ENCODE results near the gene SRGAP3. TPM values are rescaled to one million over a fixed set of nuclear protein-coding genes. Genes with fewer than 3 reads are reported as not detected.

SRGAP3 gene
- total and polyA plus RNA-seq, 2 donors (not counting 1 experiment from before 2014, with no cell fraction given) = 1.4 to 1.5 TPM

DNA sequence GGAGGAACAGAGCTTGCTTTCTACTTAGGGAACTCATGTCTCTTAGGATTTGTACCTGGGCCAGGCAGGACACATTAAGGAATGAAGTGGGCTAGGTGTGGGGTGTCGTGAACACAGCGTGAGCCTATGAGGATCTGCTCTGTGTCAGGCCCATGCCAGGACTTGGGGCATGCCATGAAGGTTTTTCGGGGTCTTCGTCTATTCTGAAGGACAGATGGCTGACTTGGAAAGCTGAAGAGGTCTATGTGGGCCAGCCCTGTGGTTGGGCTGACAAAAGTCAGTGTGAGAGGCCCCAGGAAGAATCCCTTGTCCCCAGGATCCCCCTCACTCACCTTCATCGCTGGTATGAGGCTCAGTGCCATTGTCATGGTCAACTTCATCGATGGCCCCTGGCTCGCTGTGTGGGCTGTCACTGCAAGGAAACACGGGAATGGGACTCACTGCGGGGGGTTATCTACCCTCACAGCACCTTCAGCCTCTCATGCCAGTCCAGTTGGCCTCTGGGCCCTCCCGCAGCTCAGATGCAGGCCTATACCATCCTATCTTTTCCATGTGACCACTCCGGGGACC is 239.4 kb downstream of the SRGAP3 start:
- no peak for ATAC-seq (ENCODE audit: low read depth)
- TF ChIP-seq, protein P1, sequence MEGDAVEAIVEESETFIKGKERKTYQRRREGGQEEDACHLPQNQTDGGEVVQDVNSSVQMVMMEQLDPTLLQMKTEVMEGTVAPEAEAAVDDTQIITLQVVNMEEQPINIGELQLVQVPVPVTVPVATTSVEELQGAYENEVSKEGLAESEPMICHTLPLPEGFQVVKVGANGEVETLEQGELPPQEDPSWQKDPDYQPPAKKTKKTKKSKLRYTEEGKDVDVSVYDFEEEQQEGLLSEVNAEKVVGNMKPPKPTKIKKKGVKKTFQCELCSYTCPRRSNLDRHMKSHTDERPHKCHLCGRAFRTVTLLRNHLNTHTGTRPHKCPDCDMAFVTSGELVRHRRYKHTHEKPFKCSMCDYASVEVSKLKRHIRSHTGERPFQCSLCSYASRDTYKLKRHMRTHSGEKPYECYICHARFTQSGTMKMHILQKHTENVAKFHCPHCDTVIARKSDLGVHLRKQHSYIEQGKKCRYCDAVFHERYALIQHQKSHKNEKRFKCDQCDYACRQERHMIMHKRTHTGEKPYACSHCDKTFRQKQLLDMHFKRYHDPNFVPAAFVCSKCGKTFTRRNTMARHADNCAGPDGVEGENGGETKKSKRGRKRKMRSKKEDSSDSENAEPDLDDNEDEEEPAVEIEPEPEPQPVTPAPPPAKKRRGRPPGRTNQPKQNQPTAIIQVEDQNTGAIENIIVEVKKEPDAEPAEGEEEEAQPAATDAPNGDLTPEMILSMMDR (IDR thresholded peaks at IDR 0.05) = no peak
- TF ChIP-seq EZH2 (IDR thresholded peaks at IDR 0.05; ENCODE audit: borderline replicate concordance, insufficient read depth, low read depth, low read length, poor library complexity, severe bottlenecking) = no peak

DNA sequence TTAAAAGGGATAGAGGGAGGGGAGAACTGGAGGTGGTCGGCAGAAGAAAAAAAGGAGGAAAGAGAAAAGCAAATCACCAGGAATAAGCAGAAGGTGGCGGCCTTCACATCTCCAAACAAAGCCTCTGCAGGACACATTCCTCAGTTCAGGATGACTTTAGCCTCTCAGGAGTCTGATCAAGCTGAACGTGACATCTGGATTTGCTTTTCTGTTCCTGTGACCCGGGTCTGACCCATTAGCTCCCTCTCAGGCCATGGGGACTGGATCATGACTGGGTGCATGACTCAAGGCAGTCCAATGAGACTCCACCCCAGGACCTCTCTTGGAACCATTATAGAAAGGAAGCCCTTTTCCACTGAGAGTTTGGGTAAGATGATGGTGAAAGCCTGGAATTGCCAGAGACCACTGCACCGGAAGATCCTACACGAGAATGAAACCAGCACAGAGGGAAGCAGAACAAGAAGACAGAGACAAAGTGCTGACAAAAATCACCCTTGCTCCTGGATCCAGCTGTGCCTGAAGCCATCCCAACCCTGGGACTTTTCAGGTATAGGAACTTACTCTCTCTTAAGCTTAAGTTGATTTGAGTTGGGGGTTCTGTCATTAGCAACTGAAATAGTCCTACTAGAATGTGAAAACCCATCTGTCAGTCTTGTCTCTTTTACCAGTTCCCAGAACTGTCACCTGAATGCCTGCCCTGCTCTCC is 240.7 kb downstream of the SRGAP3 start:
- H3K27ac Mint-ChIP-seq = no peak overlapping the region

More for the DNA sequence above, 239.4 kb downstream of the SRGAP3 start:
- ChIA-PET POLR2A (no interaction called here), CTCF (no interaction called here)
- Mint-ChIP-seq H3K27me3 (peaks cover 1% of the 10 kb centered on the region), H3K9me3 (ENCODE audit: insufficient read depth) (peaks cover 4% of the 10 kb centered on the region), H3K27ac (no peak overlapping the region), H3K4me3 (no peak overlapping the region), H3K4me1 (no peaks in the 10 kb centered on the region)
- intact Hi-C loops (cut with micrococcal nuclease) = no loop called here
- DNase-seq = no peak
- no peak overlapping the region for H3K4me3 ChIP-seq (ENCODE audit: control extremely low read depth in 1 of 5, extremely low read depth in 1 of 5, insufficient read depth in 1 of 5, low read depth in 2 of 5, low read length in 4 of 5)
- H3K4me2 ChIP-seq (replicated peaks; ENCODE audit: low read depth, low read length, poor library complexity, severe bottlenecking) = no peak overlapping the region
- no peaks in the 10 kb centered on the region for H3K79me2 ChIP-seq (ENCODE audit: control insufficient read depth, insufficient read depth, low read length)
- no peaks in the 10 kb centered on the region for H3K27me3 ChIP-seq (replicated peaks in 1 of 4; ENCODE audit: control extremely low read depth in 1 of 4, control insufficient read depth in 3 of 4, insufficient read depth in 4 of 4, low read length in 3 of 4)
- no peaks in the 10 kb centered on the region for H4K20me1 ChIP-seq (ENCODE audit: control insufficient read depth, insufficient read depth, low read length, poor library complexity, severe bottlenecking)
- no peak overlapping the region for H3K27ac ChIP-seq (ENCODE audit: low read length in 2 of 2)
- H2AFZ ChIP-seq (ENCODE audit: insufficient read depth, low read depth, low read length, poor library complexity, severe bottlenecking) = no peak overlapping the region
- H3K9me3 ChIP-seq (ENCODE audit: control extremely low read depth in 1 of 3, control insufficient read depth in 2 of 3, insufficient read depth in 1 of 3, low read length in 2 of 3) = no peaks in the 10 kb centered on the region
- H3K4me1 ChIP-seq (ENCODE audit: control insufficient read depth in 2 of 2, insufficient read depth in 2 of 2, low read length in 2 of 2) = no peaks in the 10 kb centered on the region
- H3K9ac ChIP-seq (ENCODE audit: low read length) = no peak overlapping the region
- no peaks in the 10 kb centered on the region for H3K36me3 ChIP-seq (replicated peaks in 1 of 2; ENCODE audit: control extremely low read depth in 1 of 2, control insufficient read depth in 1 of 2, extremely low read depth in 1 of 2, insufficient read depth in 2 of 2, low read length in 1 of 2)
- WGBS (ENCODE audit: insufficient coverage) = 93% methylated on average over 9 of the region's 11 CpGs

More for the DNA sequence above, 240.7 kb downstream of the SRGAP3 start:
- Histone ChIP-seq H4K20me1 (ENCODE audit: control insufficient read depth, insufficient read depth, low read length, poor library complexity, severe bottlenecking) (no peaks in the 10 kb centered on the region), H3K9me3 (ENCODE audit: control extremely low read depth in 1 of 3, control insufficient read depth in 2 of 3, insufficient read depth in 1 of 3, low read length in 2 of 3) (no peaks in the 10 kb centered on the region), H3K4me1 (ENCODE audit: control insufficient read depth in 2 of 2, insufficient read depth in 2 of 2, low read length in 2 of 2) (no peaks in the 10 kb centered on the region), H3K9ac (ENCODE audit: low read length) (no peak overlapping the region), H3K27ac (ENCODE audit: low read length in 2 of 2) (no peak overlapping the region), H2AFZ (ENCODE audit: insufficient read depth, low read depth, low read length, poor library complexity, severe bottlenecking) (no peak overlapping the region), H3K4me2 (replicated peaks; ENCODE audit: low read depth, low read length, poor library complexity, severe bottlenecking) (no peak overlapping the region), H3K79me2 (ENCODE audit: control insufficient read depth, insufficient read depth, low read length) (no peaks in the 10 kb centered on the region), H3K27me3 (replicated peaks in 1 of 4; ENCODE audit: control extremely low read depth in 1 of 4, control insufficient read depth in 3 of 4, insufficient read depth in 4 of 4, low read length in 3 of 4) (no peaks in the 10 kb centered on the region), H3K36me3 (replicated peaks in 1 of 2; ENCODE audit: control extremely low read depth in 1 of 2, control insufficient read depth in 1 of 2, extremely low read depth in 1 of 2, insufficient read depth in 2 of 2, low read length in 1 of 2) (no peaks in the 10 kb centered on the region), H3K4me3 (ENCODE audit: control extremely low read depth in 1 of 5, extremely low read depth in 1 of 5, insufficient read depth in 1 of 5, low read depth in 2 of 5, low read length in 4 of 5) (no peak overlapping the region)
- POLR2A ChIA-PET = no interaction called here
- Mint-ChIP-seq H3K4me1 (no peaks in the 10 kb centered on the region), H3K27me3 (no peaks in the 10 kb centered on the region), H3K9me3 (ENCODE audit: insufficient read depth) (peaks cover 4% of the 10 kb centered on the region), H3K4me3 (no peak overlapping the region)
- WGBS (ENCODE audit: insufficient coverage) = 74% methylated on average over 6 of the region's 6 CpGs
- DNase-seq (no peak), ATAC-seq (ENCODE audit: low read depth) (no peak)
- intact Hi-C loops (cut with micrococcal nuclease) = no loop called here
- TF ChIP-seq EZH2 (IDR thresholded peaks at IDR 0.05; ENCODE audit: borderline replicate concordance, insufficient read depth, low read depth, low read length, poor library complexity, severe bottlenecking) = no peak
- TF ChIP-seq, protein P1 (IDR thresholded peaks at IDR 0.05) = no peak
- CTCF ChIA-PET = no interaction called here

Data from B cell (primary cell).